Muscle layer of duodenum (tissue), 2 donors: ENCODE measurements around the gene ENPP7.
"Not testable (repeated sequence)": the region's sequence is repeated elsewhere in the genome, so short reads cannot be mapped to it uniquely, and the experiment has no call there.

Source experiments
- H3K27ac ChIP-seq: one replicate; pipeline ENCODE4 v1.7.0; 2013; ENCODE audit warnings: mild to moderate bottlenecking, low read length
- H3K27me3 ChIP-seq: one replicate; pipeline ENCODE4 v1.7.0; 2013; ENCODE audit warnings: low read depth, mild to moderate bottlenecking, control low read depth, low read length
- H3K36me3 ChIP-seq, 2 donors: one replicate each; pipeline ENCODE4 v1.7.0; 2013; ENCODE audit warnings: low read length in 2 of 2, control low read depth in 1 of 2, mild to moderate bottlenecking in 1 of 2; ENCODE audit not compliant: insufficient read depth in 2 of 2, control insufficient read depth in 1 of 2
- H3K4me1 ChIP-seq, 2 donors: one replicate each; pipeline ENCODE4 v1.7.0; 2013; ENCODE audit warnings: low read length in 2 of 2, mild to moderate bottlenecking in 2 of 2, control low read depth in 1 of 2, moderate library complexity in 1 of 2; ENCODE audit not compliant: insufficient read depth in 2 of 2, control insufficient read depth in 1 of 2
- H3K4me3 ChIP-seq, 2 donors: one replicate each; pipeline ENCODE4 v1.7.0; 2013; ENCODE audit warnings: low read length in 2 of 2, low read depth in 1 of 2, mild to moderate bottlenecking in 1 of 2
- H3K9me3 ChIP-seq, 2 donors: one replicate each; pipeline ENCODE4 v1.7.0; 2013; ENCODE audit warnings: low read length in 2 of 2, control low read depth in 1 of 2, mild to moderate bottlenecking in 1 of 2; ENCODE audit not compliant: control insufficient read depth in 1 of 2
- donor health status: healthy.

ENPP7 gene

DNA sequence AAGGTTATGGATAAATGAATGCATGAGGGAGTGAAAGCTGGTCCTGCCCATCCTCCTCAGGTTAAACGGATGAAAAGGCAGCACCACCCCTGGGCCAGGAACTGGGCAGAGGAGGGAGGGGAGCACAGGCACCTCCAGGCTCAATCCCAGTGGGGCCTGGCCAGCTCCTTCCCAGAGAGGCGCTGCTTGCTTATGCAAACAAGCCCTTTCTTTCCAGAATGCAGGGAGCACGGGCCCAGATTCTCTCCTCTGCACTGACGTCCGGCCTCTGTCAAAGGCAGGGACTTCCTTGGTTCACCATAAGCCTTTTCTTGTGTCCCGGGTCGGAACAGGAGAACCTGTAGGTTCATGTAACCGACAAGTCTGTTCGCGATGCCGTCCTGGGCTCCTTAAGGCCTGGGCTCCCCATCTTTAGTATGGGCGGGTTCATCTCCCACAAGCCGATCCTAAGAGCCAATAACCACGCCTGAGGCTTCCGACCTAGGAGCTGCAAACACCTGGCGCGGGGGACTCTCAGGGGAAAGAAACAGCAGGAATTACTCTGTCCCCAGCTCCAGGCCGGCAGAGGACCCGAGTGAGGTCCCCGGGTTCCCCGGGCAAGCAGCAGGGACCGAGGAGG is 16.3 kb downstream of the ENPP7 start:
- H3K4me1 ChIP-seq: peaks cover 0 to 18% of the 10 kb centered on the region in 2 donors
- no peaks in the 10 kb centered on the region for H3K9me3 ChIP-seq
- peaks cover 43% of the 10 kb centered on the region for H3K27me3 ChIP-seq
- no peak overlapping the region for H3K27ac ChIP-seq
- no peak overlapping the region for H3K4me3 ChIP-seq
- H3K36me3 ChIP-seq: no peaks in the 10 kb centered on the region

DNA sequence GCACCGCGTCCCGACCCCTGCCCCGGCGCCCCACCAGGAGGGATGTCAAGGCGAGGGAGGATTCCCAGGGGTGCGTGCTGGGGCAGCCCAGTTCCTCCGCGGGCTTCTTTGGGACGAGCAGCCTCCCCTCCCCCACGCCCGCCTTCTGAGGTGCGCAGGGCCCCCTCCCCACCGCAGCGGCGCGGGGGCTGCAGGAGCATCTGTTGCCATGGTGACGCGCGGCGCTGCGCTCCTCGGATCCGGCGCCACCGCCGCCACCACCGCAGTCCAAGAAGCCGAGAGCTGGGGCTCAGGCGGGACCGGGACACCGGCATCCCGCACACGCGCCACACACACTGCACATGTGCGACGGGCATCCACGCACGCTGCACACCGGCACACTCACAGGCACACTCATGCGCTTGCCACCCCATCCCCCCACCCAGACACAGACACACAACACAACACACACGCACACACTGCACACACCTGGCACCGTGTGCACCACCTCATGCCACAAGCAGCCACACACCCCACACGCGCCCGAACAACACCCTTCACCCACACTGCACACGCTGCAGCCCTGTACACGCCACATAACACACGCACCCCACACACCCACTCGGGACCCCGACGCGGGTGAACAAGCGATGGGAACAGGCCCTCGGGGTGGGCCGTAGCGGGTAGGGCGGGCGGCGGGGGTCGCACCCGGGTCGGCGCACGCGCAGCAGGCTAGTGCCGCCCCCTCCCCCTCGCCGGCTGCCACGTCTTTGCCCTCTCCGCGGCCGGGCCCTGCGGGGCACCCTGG is 17.0 kb downstream of the ENPP7 start:
- H3K4me3 ChIP-seq: no peak overlapping the region
- no peaks in the 10 kb centered on the region for H3K9me3 ChIP-seq
- no peaks in the 10 kb centered on the region for H3K36me3 ChIP-seq
- peaks cover 36% of the 10 kb centered on the region for H3K27me3 ChIP-seq
- H3K27ac ChIP-seq: no peak overlapping the region
- H3K4me1 ChIP-seq: peaks cover 0 to 14% of the 10 kb centered on the region in 2 donors

DNA sequence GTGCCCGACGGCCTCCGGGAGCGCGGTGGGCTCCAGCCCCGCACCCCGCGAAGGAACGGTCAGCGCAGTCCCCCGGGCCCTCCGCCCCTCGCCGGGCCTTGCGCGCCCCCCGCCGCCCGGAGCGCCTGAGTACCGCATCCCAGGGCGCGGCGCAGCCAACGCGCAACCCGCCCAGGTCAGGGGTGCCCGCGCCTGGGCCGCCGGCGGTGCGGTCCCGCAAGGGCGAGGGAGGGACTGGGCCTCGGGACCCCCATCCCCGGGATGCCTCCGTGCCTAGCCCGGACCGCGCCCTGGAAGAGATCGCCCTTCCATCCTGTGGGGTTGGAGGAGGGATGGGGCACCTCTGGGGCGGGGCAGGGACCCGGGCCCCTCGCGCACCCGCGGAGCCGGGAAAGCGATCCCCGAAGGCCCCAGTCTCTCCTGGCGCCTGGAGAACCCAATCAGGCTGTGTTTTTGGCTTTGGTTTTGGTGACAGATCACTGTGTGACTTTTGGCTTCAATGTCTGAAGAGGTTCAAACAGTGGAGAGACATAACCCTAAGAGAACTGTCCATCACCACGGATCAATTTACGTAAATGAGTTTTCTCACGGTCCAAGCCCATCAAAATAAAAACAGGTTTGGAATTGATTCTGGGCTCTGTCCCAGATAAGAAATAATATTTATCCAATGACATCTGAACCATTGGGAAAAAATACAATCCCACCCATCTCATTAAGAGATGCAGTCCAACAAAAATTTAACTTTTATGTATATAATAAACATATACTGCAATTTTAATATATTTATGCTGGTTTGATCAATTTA is 17.8 kb downstream of the ENPP7 start:
- H3K27ac ChIP-seq: no peak overlapping the region
- H3K9me3 ChIP-seq: no peaks in the 10 kb centered on the region
- H3K4me1 ChIP-seq: peaks cover 0 to 14% of the 10 kb centered on the region in 2 donors
- H3K27me3 ChIP-seq: peaks cover 36% of the 10 kb centered on the region
- H3K36me3 ChIP-seq: no peaks in the 10 kb centered on the region
- no peak overlapping the region for H3K4me3 ChIP-seq

DNA sequence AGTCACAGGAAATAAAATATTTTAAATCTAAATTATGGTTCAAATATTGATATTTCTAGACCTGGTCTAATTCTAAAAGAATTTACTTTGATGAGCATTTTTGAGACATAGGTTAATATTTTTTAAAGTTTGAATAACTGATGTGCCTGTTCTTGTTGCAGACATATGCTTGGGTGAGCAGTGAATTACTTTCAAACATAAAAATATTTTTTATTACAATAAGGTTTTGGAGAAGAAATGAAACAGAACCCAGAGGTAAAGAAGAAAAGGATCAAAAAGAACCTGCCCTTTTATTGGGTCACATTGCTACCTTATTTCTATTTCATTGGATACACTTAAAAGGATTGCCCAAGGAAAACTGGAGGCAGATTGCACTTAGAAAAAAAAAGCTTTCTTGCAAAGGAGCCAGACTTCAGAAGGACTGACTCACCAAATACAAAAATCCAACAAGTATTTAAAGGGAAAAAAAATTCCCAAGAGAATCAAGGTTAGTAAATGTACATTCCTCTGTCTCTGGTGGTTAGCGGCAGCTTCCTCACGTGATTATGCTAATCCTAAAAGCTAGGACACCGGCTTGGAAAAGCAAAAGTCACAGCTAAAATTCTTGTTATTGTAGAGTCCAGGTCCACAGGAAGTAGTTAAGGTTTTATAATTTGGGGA is 18.5 kb downstream of the ENPP7 start:
- Histone ChIP-seq H3K4me3 (no peak overlapping the region), H3K27me3 (peaks cover 36% of the 10 kb centered on the region), H3K27ac (no peak overlapping the region), H3K4me1 (peaks cover 0 to 14% of the 10 kb centered on the region in 2 donors), H3K36me3 (no peaks in the 10 kb centered on the region), H3K9me3 (no peaks in the 10 kb centered on the region)

DNA sequence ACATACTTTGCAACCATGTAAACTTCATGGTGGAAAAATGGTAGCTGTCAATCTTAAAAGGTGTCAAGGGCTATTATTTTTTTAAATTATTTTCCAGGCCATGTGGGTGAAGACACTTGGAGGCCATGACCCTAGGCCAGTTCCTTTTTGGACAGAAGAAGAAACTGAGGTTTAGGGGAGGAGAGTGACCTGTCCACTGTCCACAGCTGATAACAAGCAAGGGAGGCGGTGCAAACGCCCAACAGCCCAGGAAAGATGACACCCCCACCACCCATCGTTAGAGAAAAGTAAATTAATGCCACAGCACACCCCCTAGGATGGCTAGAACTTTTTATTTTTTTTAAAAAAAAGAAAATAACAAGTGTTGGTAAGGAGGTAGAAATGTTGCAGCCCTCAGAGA is 19.2 kb downstream of the ENPP7 start:
- H3K27me3 ChIP-seq: peaks cover 36% of the 10 kb centered on the region
- no peak overlapping the region for H3K27ac ChIP-seq
- peaks cover 0 to 14% of the 10 kb centered on the region in 2 donors for H3K4me1 ChIP-seq
- H3K36me3 ChIP-seq: no peaks in the 10 kb centered on the region
- no peak overlapping the region for H3K4me3 ChIP-seq
- H3K9me3 ChIP-seq: no peaks in the 10 kb centered on the region

DNA sequence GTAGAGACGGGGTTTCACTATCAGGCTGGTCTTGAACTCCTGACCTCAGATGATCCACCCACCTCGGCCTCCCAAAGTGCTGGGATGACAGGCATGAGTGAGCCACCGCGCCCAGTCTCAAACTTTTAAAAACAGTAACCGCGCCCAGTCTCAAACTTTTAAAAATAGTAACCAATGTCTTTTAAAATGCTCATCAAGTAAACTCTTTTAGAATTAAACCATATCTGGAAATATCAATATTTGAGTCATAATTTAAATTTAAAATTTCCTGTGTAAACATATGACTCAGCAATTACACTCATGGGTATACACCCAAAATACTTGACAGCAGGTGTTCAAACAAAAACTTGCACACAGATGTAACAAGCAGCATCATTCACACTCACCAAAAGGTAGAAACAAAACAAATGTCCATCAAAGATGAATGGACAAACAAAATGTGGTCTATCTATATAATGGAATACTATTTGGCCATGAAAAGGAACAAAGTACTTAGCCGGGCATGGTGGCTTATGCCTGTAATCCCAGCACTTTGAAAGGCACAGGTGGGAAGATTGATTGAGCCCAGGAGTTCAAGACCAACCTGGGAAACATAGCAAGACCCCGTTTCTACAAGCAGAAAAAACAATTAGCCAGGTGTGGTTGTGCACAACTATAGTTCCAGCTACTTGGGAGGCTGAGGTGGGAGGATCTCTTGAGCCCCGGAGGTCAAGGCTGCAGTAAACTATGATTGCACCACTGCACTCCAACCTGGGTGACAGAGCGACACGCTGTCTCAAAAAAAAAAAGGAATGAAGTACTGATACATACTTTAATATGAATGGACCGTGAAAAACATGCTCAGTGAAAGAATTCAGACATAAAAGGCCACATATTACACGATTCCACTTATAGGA is 20.2 kb downstream of the ENPP7 start:
- H3K27ac ChIP-seq: no peak overlapping the region
- H3K36me3 ChIP-seq: no peaks in the 10 kb centered on the region
- H3K4me3 ChIP-seq: no peak overlapping the region
- H3K4me1 ChIP-seq: peaks cover 0 to 14% of the 10 kb centered on the region in 2 donors
- no peaks in the 10 kb centered on the region for H3K9me3 ChIP-seq
- H3K27me3 ChIP-seq: peaks cover 33% of the 10 kb centered on the region

DNA sequence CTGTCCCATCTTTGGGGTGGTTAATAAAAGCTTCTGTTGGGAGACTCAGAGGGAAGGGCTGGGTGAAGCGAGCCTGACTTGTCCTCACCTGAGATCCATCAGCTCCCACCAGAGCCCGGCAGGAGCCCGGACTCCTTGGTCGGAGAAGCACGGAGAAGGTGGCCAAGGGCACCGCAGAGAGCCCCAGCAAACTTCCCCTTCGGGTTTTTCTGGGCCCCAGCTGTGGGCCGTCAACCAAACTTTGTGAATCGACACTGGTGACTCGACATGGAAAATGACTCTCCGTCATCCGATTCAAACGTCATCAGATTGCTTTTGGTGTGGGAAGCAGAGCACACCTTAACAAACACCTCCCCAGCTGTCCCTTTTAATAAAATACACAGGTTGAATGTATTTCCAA is 21.4 kb downstream of the ENPP7 start:
- H3K4me3 ChIP-seq: no peak overlapping the region
- peaks cover 0 to 13% of the 10 kb centered on the region in 2 donors for H3K4me1 ChIP-seq
- H3K9me3 ChIP-seq: no peaks in the 10 kb centered on the region
- H3K36me3 ChIP-seq: no peaks in the 10 kb centered on the region
- peaks cover 23% of the 10 kb centered on the region for H3K27me3 ChIP-seq
- H3K27ac ChIP-seq: no peak overlapping the region

DNA sequence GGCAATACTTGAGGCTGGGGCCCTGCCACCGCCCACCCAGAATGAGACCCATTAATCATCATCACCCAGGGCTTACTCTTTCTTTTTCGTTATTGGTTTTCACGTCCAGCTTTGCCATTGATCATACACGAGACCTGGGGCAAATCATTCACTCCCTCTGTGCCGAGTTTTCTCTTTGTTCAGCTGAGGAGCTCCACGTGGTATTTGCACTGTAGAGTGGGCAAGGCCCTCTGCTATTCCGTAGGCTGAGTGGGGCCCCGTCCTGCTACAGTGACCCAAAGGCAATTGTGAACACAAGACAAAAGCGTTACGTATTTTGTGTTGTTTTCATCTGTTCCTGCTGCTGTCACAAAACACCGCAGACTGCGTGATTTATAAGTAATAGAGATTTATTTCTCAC is 23.6 kb downstream of the ENPP7 start:
- Histone ChIP-seq H3K27ac (no peak overlapping the region), H3K4me3 (no peak overlapping the region), H3K27me3 (peaks cover 7% of the 10 kb centered on the region)

DNA sequence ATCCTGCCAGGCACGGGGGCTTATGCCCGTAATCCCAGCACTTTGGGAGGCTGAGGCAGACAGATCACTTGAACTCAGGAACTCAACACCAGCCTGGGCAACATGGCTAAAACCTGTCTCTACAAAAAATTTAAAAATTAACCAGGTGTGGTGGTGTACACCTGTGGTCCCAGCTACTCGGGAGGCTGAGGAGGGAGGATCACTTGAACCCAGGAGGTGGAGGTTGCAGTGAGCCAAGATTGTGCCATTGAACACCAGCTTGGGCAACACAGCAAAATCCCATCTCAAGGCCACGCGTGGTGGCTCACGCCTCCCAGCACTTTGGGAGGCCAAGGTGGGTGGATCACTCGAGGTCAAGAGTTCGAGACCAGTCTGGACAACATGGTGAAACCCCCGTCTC is 24.2 kb downstream of the ENPP7 start:
- H3K27me3 ChIP-seq, H3K27ac ChIP-seq, H3K36me3 ChIP-seq, H3K4me3 ChIP-seq, H3K4me1 ChIP-seq, H3K9me3 ChIP-seq: not testable (repeated sequence)

More for the DNA sequence above, 23.6 kb downstream of the ENPP7 start:
- no peaks in the 10 kb centered on the region for H3K36me3 ChIP-seq
- no peaks in the 10 kb centered on the region for H3K4me1 ChIP-seq
- H3K9me3 ChIP-seq: no peaks in the 10 kb centered on the region

DNA sequence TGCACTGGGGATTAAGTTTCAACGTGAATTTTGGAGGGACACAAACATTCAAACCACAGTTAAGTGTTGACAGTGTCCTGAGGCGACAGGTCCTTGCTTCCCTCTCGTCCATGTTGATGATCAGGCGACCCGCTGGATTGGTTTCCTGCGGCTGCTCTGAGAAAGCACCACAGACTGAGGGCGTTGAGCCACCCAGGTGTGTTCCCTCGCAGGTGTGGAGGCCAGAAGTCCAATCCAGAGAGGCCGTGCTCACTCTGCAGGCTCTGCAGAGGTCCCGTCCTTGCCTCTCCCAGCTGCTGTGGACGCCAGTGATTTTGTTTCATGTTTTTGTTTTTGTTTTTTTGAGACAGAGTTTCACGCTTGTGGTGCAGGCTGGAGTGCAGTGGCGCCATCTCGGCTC is 24.8 kb downstream of the ENPP7 start:
- H3K36me3 ChIP-seq: no peaks in the 10 kb centered on the region
- H3K27ac ChIP-seq: no peak overlapping the region
- no peaks in the 10 kb centered on the region for H3K27me3 ChIP-seq
- no peaks in the 10 kb centered on the region for H3K4me1 ChIP-seq
- H3K4me3 ChIP-seq: no peak overlapping the region
- H3K9me3 ChIP-seq: no peaks in the 10 kb centered on the region
